HCT116 (cell line): Measurements from ENCODE around the gene DNAJA4.

ENCODE experiments used
- POLR2AphosphoS5 ChIP-seq: IDR thresholded peaks from 2 replicates; pipeline ENCODE4 v1.6.1; 2011; ENCODE audit warnings: mild to moderate bottlenecking, low read depth, low read length, moderate library complexity
- SP1 ChIP-seq: IDR thresholded peaks from 2 replicates; pipeline ENCODE4 v1.6.1; 2012; ENCODE audit warnings: low read depth
- TF ChIP-seq, protein P1 (sequence below), 3 experiments: fragments of 200-600 bp in 1 of 3; sonication (generic) in 1 of 3; IDR thresholded peaks in 2 of 3; conservative IDR thresholded peaks in 1 of 3; 2 replicates each; pipeline ENCODE4 v1.5.1; 2012 to 2017; ENCODE audit warnings: low read depth in 2 of 3, low read length in 2 of 3, antibody characterized with exemption in 1 of 3, borderline replicate concordance in 1 of 3, control low read depth in 1 of 3, mild to moderate bottlenecking in 1 of 3, mixed read lengths in 1 of 3, mixed run types in 1 of 3, moderate library complexity in 1 of 3; ENCODE audit not compliant: insufficient read depth in 1 of 3
- TF ChIP-seq, protein P2 (sequence below): IDR thresholded peaks from 2 replicates; pipeline ENCODE4 v1.6.1; 2012; ENCODE audit warnings: low read depth
- TF ChIP-seq, protein P3 (sequence below): IDR thresholded peaks from 2 replicates; pipeline ENCODE4 v1.6.1; 2012

DNA sequence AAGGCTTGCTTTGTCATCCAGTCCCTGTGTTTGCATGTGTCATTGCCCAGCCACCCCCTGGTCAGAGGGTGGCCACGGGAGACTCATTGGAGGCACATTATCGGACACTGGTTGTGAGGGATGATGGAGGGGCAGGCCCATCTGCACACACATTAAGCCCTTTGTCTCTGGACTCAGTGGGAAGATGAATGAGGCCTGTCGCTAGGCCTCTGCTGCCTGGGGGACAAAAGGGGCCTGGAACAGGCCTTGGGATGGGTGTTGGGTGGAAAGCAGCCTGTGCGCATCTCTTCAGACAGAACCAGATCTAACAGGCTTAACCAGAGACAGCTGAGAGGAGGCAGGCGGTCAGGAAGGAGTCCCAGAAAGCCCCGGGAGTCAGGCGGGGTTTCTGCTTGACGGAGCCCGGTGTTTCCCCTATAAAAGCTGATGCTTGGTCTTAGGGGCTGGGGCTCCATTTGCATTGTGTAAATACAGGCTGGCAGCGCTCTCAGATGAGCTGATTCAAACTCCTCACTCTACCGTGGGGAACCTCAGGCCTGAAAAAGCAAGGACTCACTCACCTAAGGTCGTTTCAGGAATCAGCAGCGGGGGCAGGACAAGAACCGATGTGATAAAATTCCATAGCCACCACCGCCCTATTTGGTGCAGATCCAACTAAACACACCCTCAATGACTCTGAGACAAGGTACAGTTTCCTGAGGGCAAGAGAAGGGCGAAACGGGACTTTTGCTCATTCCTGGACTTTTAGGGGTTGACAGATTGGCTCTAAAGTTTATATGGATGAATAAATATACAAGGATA is 52.1 kb downstream of the DNAJA4 start:
- TF ChIP-seq, protein P1, sequence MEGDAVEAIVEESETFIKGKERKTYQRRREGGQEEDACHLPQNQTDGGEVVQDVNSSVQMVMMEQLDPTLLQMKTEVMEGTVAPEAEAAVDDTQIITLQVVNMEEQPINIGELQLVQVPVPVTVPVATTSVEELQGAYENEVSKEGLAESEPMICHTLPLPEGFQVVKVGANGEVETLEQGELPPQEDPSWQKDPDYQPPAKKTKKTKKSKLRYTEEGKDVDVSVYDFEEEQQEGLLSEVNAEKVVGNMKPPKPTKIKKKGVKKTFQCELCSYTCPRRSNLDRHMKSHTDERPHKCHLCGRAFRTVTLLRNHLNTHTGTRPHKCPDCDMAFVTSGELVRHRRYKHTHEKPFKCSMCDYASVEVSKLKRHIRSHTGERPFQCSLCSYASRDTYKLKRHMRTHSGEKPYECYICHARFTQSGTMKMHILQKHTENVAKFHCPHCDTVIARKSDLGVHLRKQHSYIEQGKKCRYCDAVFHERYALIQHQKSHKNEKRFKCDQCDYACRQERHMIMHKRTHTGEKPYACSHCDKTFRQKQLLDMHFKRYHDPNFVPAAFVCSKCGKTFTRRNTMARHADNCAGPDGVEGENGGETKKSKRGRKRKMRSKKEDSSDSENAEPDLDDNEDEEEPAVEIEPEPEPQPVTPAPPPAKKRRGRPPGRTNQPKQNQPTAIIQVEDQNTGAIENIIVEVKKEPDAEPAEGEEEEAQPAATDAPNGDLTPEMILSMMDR (IDR thresholded peaks at IDR 0.05 in 2 of 3, conservative IDR thresholded peaks at IDR 0.05 in 1 of 3; ENCODE audit: borderline replicate concordance in 1 of 3, insufficient read depth in 1 of 3, low read depth in 2 of 3, low read length in 2 of 3): no peak
- TF ChIP-seq POLR2AphosphoS5 (no peak), SP1 (no peak)
- TF ChIP-seq, protein P2, sequence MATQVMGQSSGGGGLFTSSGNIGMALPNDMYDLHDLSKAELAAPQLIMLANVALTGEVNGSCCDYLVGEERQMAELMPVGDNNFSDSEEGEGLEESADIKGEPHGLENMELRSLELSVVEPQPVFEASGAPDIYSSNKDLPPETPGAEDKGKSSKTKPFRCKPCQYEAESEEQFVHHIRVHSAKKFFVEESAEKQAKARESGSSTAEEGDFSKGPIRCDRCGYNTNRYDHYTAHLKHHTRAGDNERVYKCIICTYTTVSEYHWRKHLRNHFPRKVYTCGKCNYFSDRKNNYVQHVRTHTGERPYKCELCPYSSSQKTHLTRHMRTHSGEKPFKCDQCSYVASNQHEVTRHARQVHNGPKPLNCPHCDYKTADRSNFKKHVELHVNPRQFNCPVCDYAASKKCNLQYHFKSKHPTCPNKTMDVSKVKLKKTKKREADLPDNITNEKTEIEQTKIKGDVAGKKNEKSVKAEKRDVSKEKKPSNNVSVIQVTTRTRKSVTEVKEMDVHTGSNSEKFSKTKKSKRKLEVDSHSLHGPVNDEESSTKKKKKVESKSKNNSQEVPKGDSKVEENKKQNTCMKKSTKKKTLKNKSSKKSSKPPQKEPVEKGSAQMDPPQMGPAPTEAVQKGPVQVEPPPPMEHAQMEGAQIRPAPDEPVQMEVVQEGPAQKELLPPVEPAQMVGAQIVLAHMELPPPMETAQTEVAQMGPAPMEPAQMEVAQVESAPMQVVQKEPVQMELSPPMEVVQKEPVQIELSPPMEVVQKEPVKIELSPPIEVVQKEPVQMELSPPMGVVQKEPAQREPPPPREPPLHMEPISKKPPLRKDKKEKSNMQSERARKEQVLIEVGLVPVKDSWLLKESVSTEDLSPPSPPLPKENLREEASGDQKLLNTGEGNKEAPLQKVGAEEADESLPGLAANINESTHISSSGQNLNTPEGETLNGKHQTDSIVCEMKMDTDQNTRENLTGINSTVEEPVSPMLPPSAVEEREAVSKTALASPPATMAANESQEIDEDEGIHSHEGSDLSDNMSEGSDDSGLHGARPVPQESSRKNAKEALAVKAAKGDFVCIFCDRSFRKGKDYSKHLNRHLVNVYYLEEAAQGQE: no peak
- TF ChIP-seq, protein P3, sequence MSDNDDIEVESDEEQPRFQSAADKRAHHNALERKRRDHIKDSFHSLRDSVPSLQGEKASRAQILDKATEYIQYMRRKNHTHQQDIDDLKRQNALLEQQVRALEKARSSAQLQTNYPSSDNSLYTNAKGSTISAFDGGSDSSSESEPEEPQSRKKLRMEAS: no peak
